HG03066 (cell line): Measurements from ENCODE around the gene TCHH.
"Not testable (repeated sequence)": the region's sequence is repeated elsewhere in the genome, so short reads cannot be mapped to it uniquely, and the experiment has no call there.

Experiments
- ATAC-seq: cut with Tn5 transposase; IDR thresholded peaks from one replicate; pipeline ENCODE4 v1.9.1; 2021; ENCODE audit warnings: low read depth; ENCODE audit not compliant: unreplicated experiment

Gene TCHH

DNA sequence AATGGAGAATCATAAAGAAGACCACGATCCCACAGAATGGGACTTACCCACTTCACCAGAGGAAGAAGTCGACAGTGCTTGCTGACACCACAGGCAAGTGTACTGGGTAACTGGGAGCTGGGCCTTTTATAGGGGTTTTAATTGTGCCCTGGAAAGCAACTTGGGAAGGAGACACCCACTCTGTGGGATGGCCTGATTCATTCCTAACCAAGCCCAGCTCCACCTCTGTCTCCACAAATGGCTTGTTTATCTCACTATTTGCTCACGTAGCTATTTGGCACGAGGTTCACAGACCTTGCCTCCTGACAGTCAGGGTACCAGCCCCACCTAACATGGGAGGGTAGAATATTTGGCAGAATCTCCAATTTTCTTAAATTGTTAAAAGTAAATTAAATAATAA is at the start of gene TCHH:
TSS of gene TCHH (minus strand) at position 101 of the 400 bp plus-strand sequence. CDS start 1,364 bp downstream, outside the sequence.
- no peak for ATAC-seq

GRCh38 chr1:152164517-152165136 is 49.4 kb upstream of the TCHH start:
- no peak for ATAC-seq

- ATAC-seq, result no peak
Measured at GRCh38 chr1:152162792-152163463, 47.7 kb upstream of the TCHH start.

- ATAC-seq, result no peak
Measured at GRCh38 chr1:152160576-152160975, 45.3 kb upstream of the TCHH start.

DNA sequence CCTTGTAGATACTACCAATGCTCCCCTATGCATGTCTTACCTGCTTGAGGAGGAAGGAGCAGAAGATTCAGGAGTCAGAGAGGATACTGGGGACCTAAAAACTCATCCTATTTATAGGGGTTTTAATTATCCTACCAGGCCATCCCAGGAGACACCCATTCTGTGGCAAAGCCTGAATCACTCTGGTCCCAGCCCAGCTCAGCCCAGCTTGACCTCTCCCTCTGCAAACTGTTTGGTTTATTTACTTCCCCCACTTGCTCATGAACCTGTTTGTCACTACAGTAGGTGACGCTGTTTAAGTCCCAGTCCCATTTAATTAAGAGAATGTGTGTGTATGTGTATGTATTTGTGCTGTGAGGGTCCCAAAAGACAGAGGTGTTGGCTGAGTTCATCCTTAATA is 43.9 kb upstream of the TCHH start, which contains the start of gene RPTN:
TSS of gene RPTN (minus strand) at position 85 of the 400 bp plus-strand sequence. CDS start 1,339 bp downstream, outside the sequence.
- ATAC-seq, result no peak

DNA sequence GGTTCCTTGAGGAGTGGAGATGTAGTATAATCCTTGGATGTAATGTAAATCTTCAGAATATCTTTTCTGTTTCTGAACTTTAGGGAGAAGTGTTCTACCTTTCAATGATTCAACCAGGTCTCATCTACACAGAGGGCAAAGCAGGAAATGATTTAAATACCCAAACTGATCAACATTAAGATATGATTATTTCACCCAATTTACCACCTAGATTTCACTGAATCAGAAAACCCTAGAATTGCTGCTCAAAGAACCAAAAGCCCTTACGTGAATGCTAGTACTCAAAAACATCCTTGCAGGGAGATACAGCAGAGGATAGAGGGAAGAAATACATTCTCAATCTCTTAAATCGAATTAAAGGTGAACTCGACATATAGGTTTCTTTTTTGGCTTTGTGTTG is 38.8 kb upstream of the TCHH start:
- no peak for ATAC-seq

DNA sequence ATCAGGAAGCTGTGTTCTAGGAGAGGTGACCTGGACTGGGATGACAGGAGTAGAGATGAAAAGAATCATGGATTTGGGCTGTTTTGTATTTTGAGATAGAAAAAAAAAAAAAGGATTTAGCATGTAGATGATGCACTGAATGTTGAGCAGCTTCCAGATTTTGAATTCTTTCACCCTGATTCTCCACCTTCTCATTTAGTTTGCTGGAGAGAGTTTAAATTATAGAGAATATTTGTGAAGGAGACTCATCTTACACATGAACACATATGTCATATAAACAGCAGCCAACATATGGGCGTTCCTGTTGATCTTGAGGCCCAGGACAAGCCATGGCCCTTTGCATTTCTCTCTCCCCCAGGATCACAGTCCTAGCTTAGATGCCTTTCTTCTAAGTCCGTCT is 36.4 kb upstream of the TCHH start:
- ATAC-seq, result no peak

- no peak for ATAC-seq
Measured at GRCh38 chr1:152148981-152149380, 33.7 kb upstream of the TCHH start.

DNA sequence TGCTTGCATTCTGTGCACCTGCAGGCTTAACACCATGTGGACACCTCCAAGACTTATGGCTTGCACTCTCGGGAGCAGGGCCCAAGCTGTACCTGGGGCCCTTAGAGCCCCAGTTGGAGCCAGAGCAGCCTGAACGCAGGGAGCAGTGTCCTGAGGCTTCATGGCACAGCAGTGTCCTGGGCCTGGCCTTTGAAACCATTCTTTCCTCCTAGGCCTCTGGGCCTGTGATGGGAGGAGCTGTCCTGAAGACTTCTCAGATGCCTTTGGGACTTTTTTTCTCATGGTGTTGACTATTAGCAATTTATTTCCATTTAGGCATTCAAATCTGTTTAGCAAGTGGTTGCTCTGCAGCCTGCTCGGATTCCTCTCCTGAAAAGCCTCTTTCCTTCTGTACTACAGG is 32.8 kb upstream of the TCHH start:
- ATAC-seq, result no peak

DNA sequence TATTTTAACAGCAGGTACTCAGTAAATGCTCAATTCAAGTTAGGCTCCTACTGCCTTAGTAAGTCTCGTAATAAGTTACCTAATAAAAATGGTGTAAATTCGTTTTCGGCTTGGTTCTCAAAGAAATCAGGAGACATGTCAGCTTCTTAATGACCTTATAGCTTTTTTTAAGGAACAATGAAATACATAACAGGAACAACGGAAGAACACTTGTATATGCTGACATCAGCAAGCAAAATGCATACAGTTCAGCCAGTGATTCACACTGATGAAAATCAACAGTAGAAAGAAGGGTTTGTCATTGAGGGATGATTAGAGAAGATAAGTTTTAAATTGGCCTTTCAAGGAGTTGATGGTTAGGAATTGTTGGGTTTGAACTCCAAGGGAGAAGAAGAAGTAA is 30.5 kb upstream of the TCHH start:
- no peak for ATAC-seq

- not testable (repeated sequence) for ATAC-seq
Measured at GRCh38 chr1:152144674-152145183, 29.5 kb upstream of the TCHH start.

DNA sequence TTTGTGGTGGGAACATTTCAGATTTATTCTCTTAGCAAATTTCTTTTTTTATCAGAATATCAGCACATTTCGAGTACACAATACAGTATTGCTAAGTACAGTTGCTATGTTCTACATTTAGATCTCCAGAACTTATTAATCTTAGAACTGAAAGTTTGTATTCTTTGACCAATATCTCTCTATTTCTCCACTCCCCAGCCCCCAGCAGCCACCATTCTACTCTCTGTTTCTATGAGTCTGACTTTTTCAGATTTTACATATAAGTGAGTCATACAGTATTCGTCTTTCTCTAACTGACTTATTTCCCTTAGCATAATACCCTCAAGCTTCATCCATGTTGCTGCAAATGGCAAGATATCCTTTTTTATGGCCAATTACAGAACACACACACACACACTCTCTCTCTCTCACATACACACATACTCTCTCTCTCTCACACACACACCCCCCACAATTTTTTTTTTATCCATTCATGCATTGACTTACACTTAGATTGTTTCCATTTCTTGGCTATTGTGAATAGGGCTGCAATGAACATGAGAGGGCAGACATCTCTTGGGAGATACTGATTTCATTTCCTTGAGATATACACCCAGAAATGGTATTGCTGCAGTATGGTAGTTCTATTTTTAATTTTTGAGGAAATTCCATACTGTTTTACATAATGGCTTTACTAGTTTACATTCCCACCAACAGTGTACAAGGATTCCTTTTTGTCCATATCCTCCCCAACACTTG is 28.1 kb upstream of the TCHH start:
- no peak for ATAC-seq

- no peak for ATAC-seq
Measured at GRCh38 chr1:152141971-152142584, 26.8 kb upstream of the TCHH start.

GRCh38 chr1:152137215-152137614 is 22.0 kb upstream of the TCHH start:
- ATAC-seq, result no peak

DNA sequence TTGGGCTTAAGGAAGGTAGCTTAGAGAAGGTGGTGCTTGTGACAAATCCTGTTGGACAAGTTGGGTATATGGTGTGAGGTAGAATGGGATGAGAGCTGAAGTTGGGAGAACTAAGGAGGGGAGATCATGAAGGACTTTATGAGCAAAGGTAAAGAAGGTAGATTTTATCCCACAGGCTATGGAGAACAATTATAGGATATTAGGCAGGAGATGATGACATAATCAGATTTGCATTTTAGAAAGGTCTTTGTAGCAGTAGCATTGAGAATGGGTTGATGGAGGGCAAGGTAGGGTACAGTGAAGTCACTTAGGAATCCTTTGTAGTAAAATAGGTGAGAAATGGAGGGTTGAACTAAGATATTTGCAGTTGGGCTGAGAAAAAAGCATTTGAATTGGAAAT is 14.9 kb upstream of the TCHH start:
- no peak for ATAC-seq

- ATAC-seq, result no peak
Measured at GRCh38 chr1:152127673-152128072, 12.4 kb upstream of the TCHH start.

DNA sequence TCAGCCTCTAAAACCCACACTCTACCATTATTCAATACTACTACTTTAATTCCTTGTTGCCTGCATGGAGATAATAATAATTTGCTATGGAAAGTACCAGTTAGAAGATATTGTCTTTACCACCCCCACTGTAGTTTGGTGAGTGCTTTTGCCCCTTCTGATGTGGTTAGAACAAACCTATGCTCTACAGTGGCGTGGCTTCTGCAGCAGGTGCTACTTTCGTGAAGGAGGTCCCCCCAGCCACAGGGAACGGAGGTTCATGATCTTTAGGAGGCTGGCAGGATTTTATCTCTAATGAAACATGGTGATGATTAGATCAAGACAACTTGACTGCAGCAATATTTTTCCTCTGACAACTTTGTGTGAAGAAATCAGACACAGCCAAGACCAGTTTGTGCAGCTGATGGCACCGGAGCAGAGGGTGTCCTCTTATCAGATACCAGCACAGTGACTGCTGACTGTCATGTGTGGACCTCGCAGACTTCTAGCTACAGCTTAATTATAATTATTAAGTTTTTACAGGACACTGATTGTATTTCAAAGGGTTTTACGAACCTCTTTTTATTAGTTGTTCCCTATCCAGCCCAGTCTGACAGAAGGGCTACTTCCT is 10.7 kb upstream of the TCHH start:
- no peak for ATAC-seq

DNA sequence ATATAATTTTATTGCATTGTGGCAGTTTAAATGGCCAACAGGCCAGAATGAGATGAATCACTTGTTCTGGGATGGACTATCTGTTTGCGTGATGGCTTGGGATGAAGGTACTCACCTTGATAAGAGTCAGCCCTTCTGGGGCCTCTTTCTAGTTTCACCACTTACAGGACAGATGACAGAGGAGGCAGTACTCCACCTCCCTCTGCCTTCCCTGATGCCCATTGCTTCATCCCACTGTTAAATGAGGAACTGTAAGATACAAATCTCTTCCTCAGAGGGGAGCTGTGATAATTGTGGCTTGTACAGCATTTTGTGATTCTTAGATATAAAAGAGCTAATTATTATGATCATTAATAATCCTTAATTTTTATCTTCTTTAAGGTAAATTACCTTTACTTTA is 3.7 kb upstream of the TCHH start:
- ATAC-seq, result no peak

GRCh38 chr1:152112885-152113432 is 2.3 kb downstream of the TCHH start:
- ATAC-seq, result no peak
